GM12801 (cell line): ENCODE results near the gene LYPD4.

ENCODE experiments used
- TF ChIP-seq, protein P1 (sequence below): IDR thresholded peaks from one replicate; pipeline ENCODE4 v1.5.1; 2011; ENCODE audit warnings: control low read depth; ENCODE audit not compliant: insufficient read length; ENCODE audit errors: extremely low read depth

The LYPD4 gene

DNA sequence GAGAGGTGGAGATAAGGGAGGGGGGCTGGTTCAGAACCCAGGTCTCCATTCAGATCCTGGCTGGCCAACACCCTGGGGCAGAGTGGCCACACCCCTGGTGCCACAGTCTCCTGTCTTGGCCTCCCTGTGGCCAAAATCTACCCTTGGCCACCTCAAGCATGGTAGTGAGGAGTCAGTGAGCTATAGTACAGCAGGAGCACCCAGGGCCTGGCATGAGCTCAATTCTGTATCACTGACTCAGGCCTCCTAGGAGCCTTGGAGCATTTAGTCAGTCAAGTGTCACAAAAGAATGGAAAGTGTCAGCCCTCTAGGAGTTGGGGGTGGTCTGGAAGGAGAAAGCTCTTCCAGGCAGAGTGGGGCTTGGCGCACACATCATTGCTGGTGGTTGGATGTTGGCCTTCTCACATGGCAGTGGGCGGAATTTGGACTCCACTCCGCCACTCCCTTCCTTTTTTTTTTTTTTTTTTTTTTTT lies 26.0 kb upstream of the LYPD4 start:
- TF ChIP-seq, protein P1, sequence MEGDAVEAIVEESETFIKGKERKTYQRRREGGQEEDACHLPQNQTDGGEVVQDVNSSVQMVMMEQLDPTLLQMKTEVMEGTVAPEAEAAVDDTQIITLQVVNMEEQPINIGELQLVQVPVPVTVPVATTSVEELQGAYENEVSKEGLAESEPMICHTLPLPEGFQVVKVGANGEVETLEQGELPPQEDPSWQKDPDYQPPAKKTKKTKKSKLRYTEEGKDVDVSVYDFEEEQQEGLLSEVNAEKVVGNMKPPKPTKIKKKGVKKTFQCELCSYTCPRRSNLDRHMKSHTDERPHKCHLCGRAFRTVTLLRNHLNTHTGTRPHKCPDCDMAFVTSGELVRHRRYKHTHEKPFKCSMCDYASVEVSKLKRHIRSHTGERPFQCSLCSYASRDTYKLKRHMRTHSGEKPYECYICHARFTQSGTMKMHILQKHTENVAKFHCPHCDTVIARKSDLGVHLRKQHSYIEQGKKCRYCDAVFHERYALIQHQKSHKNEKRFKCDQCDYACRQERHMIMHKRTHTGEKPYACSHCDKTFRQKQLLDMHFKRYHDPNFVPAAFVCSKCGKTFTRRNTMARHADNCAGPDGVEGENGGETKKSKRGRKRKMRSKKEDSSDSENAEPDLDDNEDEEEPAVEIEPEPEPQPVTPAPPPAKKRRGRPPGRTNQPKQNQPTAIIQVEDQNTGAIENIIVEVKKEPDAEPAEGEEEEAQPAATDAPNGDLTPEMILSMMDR = no peak

DNA sequence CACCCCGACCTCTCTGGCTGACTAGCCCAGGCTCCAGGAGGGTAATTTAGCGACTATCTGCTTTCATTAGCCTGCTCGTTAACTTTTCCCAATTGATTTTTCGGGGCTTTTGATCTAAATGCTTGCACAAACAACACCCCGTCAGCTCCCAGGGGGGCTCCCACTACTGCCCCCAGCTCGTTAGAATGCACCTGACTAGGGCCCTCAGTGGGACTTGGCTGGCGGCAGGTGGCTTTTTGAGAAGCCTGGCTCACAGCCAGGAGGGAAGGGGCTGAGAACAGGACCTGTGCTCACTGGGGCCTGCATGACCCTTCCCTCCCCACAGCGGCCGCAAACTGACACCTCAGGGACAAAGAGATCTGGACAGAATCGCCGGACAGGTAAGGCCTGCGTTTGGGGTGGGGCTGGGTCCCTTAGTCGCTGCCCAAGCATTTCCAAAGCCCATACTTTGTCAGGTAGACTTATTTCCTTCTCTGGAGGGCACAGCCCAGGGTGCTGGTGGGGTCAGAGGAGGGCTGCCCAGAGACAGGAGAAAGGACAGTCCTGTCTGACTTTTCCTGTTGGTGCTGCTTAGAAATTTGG lies 25.0 kb upstream of the LYPD4 start:
- TF ChIP-seq, protein P1 = no peak

DNA sequence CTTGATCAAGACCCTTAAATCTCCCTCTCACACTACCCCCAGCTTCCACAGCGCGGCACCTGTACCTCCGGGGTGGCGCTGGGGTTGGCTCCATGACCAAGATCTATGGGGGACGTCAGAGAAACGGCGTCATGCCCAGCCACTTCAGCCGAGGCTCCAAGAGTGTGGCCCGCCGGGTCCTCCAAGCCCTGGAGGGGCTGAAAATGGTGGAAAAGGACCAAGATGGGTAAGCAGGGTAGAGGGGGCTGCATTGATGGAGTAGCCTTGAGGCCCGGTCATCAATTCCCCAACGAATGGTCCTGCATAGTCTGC lies 24.5 kb upstream of the LYPD4 start:
- TF ChIP-seq, protein P1 = no peak

DNA sequence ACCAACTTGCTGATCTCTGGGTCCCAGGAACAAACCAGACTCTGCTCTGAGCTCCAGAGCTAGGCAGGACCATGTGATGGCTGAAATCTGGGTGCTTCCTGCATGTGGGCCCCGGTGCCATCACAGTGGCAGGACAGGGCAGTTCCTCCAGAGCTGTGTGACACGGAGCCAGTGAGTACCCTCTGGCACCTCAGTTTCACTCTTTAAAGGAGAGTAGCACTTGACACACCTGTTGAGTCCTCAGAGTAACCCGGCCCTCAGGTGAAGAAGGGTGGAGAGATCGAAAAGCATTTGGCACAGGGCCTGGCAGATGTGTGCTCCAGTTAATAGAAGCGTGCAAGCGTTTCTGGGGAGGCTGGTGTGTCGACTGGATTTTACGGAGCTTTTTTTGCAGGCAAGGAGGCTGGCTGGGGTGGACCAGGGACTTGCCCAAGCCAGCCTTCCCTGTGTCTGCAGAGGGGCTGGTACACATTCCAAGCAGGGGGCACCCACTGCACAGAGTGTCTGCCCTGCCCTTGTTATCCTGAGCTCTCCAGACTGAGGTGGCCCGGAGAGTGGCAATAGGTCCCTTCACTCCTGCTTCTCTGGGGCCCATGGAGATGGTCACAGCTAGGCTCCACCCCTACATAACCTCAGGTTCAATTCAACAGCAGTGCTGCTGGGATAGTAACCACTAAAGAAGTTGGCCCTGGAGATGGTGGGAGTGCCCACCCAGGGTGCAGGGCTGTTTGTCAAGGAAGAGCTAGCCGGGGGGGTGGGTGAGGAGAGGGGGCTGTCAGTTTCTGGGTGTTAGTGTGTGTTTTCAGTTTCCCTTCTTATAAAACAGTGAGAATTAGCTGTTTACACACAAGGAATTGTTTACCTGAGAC lies 23.9 kb upstream of the LYPD4 start:
- TF ChIP-seq, protein P1 = no peak

DNA sequence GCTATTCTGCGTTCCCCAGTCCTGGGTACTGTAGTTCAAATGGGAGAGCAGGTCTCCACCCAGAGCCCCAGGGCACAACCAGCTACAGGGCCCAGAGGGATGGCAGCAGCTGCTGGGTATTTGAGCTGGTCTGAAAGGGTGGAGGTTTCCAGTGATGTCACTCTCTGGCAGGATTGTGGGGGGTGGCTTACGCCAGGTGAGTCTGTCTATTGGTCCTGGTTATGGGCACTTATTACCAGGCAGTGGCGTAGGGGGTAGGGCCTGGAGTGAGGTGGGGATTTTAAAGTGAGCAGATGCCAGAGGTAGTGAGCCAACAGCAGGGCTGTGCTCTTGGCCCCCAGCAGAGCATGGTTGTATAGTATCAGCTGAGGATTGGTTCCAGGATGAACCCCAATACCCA lies 21.8 kb upstream of the LYPD4 start:
- TF ChIP-seq, protein P1 = no peak

DNA sequence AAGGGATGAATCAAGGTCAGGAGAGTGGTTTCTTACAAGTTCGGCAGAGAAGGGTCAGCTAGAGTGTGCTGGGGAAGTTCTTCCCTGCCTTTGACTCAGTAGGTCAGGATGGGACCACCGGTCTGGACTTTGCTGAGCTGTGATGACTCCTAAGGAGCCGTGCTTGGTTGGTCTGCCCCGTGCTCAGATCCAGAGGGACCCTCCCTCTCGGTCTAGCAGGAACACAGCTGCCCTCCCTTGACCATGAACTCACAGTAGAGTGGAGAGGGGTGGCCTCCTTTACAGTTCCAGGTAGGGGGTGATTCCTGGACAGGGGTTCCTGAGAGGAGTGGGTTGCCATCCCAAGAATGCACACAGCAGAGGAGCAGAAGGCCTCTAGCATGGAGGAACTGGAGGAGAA lies 19.9 kb upstream of the LYPD4 start:
- TF ChIP-seq, protein P1 = no peak

DNA sequence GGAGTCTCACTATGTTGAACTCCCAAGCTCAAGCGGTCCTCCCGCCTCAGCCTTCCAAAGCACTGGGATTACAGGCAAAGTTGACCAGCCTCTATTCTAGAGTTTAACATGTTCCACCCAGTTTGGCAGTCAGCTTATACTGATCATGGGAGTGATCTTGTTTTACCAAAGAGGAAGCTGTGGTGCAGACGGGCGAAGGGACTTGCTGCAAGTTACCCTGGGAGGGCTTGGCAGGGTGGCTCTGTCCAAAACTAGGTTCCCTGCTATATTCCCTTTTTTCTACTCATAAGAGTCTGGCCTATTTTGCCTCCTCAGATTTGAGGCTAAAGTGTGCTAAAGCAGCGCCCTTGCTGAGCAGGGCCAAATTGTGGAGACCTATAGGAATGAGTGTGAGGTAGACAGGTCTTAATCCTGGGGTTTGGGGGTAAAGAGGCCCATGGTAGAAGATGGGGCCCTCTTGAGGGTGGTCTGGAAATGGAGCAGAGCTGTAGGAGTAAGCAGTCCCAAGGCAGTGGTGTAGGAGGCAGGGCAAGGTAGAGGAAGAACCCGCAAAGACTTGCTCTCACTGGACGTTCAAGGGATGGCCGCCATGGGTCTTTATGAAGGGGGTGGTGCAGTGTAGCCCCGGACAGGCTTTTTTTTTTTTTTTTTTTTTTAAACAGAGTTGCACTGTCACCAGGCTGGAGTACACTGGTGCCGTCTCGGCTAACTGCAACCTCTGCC lies 18.9 kb upstream of the LYPD4 start:
- TF ChIP-seq, protein P1 = no peak
